Kidney (tissue), 22 donors: ENCODE measurements around the gene OR4K5. TPM values are rescaled to one million over a fixed set of nuclear protein-coding genes. Genes with fewer than 3 reads are reported as not detected.

ENCODE experiments used
- DNase-seq, 5 donors: peaks; one replicate each; pipeline ENCODE4 v3.0.0-alpha.2; 2013 to 2020
- FAIRE-seq: peaks from 2 replicates; lab custom pipeline; 2012; peaks lifted over from hg19 to GRCh38; lab: Jason Lieb, UNC
- H3K27ac ChIP-seq, 2 donors: one replicate each; pipeline ENCODE4 v1.7.0; 2013; ENCODE audit warnings: low read depth in 2 of 2, low read length in 2 of 2, inconsistent platforms in 1 of 2
- H3K27me3 ChIP-seq: one replicate; pipeline ENCODE4 v1.7.1; 2013; ENCODE audit warnings: low read length, inconsistent platforms; ENCODE audit not compliant: control insufficient read depth, insufficient read depth
- H3K36me3 ChIP-seq, 3 donors: one replicate each; pipeline versions ENCODE4 v1.7.0 to v1.7.1; 2013; ENCODE audit warnings: low read length in 3 of 3, control low read depth in 1 of 3, inconsistent platforms in 1 of 3; ENCODE audit not compliant: insufficient read depth in 3 of 3, control insufficient read depth in 2 of 3
- H3K4me1 ChIP-seq, 3 donors: one replicate each; pipeline versions ENCODE4 v1.7.0 to v1.7.1; 2013; ENCODE audit warnings: low read length in 3 of 3, inconsistent platforms in 1 of 3, low read depth in 1 of 3; ENCODE audit not compliant: control insufficient read depth in 2 of 3, insufficient read depth in 2 of 3
- H3K4me3 ChIP-seq, 3 donors: one replicate each; pipeline versions ENCODE4 v1.7.0 to v1.8.1; 2013; ENCODE audit warnings: low read length in 3 of 3, control low read depth in 1 of 3, inconsistent platforms in 1 of 3
- H3K9ac ChIP-seq, 3 donors: one replicate each; pipeline versions ENCODE4 v1.7.0 to v1.7.1; 2013; ENCODE audit warnings: low read length in 3 of 3, control low read depth in 1 of 3, inconsistent platforms in 1 of 3
- H3K9me3 ChIP-seq, 3 donors: one replicate each; pipeline versions ENCODE4 v1.7.0 to v1.7.1; 2013; ENCODE audit warnings: low read length in 3 of 3, control low read depth in 1 of 3, inconsistent platforms in 1 of 3; ENCODE audit not compliant: control insufficient read depth in 2 of 3, insufficient read depth in 1 of 3
- CTCF ChIP-seq: IDR thresholded peaks from 3 replicates; pipeline ENCODE4 v1.5.1; 2012; ENCODE audit warnings: mild to moderate bottlenecking, moderate library complexity, borderline replicate concordance; ENCODE audit not compliant: insufficient read depth; ENCODE audit errors: extremely low read depth
- intact Hi-C: fragments of 100-400 bp; cut with DNase I; formaldehyde crosslinking; loops from one replicate; pipeline ENCODE4 v1.11.1; 2022
- long read RNA-seq, 10 donors: library from polyadenylated mRNA in 1 of 10; unstranded in 1 of 10; transcript quantifications; one replicate each; pipeline ENCODE4 v2.0.0 and lab custom pipeline, GENCODE V29; 2021 to 2026
- polyA plus RNA-seq: library from polyadenylated mRNA; stranded (reverse); fragments of 350-450 nt; fragmentation: Illumina TruSeq; extraction: RNeasy Lipid Tissue Mini Kit (QIAGEN cat#74804); gene quantifications from one replicate; pipeline ENCODE4 v1.2.3, GENCODE V29; 2014; ENCODE audit warnings: low read depth, low replicate concordance; ENCODE audit not compliant: insufficient read depth
- total RNA-seq: library from RNA; stranded (reverse); fragmentation: NEBNext Ultra II Directional; extraction: Animal tissue kit (Norgen Biotek cat#: 25700); gene quantifications from one replicate; pipeline ENCODE4 v1.2.1, GENCODE V29; 2021
- donor health status: control.
- donor health status: control.
- donor health status: control.
- donor health status: control.
- donor health status: control.
- donor health status: DM: yes; HTN: yes; CAD: no.
- donor health status: Normal renal cell carcinoma (clear cell type).

Gene OR4K5
- total RNA-seq: not detected
- polyA plus RNA-seq: not detected
- long read RNA-seq, donor 1: 0 reads
- long read RNA-seq, donor 2: 0 reads
- long read RNA-seq, donor 3: 0 reads
- long read RNA-seq, donor 4: 0 reads
- long read RNA-seq, donor 5: 0 reads
- long read RNA-seq, donor 6: 0 reads
- long read RNA-seq, donor 7: 0 reads
- long read RNA-seq, donor 8: 0 reads
- long read RNA-seq, donor 9: 0 reads
- long read RNA-seq, donor 10: 0 reads

GRCh38 chr14:19920021-19920657 is at the start of gene OR4K5:
OR4K5 (plus strand) TSS chr14:19920607; CDS start chr14:19920607, 0 bp downstream.
- no peaks in the 10 kb centered on the region for H3K4me1 ChIP-seq
- no peak within 1 kb of the TSS for H3K9ac ChIP-seq
- H3K27ac ChIP-seq: no peak within 1 kb of the TSS
- TF ChIP-seq CTCF: no peak
- DNase-seq (no peak), FAIRE-seq (no peak)
- intact Hi-C loops: no loop called here
- no peaks in the 10 kb centered on the region for H3K9me3 ChIP-seq
- H3K4me3 ChIP-seq: no peak within 1 kb of the TSS
- no peaks in the 10 kb centered on the region for H3K27me3 ChIP-seq
- no peaks in the 10 kb centered on the region for H3K36me3 ChIP-seq

- intact Hi-C loops: no loop called here
- H3K27ac ChIP-seq: no peak overlapping the region
- no peak overlapping the region for H3K4me3 ChIP-seq
- no peaks in the 10 kb centered on the region for H3K27me3 ChIP-seq
- FAIRE-seq: no peak
- no peaks in the 10 kb centered on the region for H3K36me3 ChIP-seq
- no peak for TF ChIP-seq CTCF
- H3K4me1 ChIP-seq: no peaks in the 10 kb centered on the region
- peaks cover 0 to 5% (median 0%) of the 10 kb centered on the region in 3 donors for H3K9me3 ChIP-seq
- no peak for DNase-seq
- H3K9ac ChIP-seq: no peak overlapping the region
These were observed 47.2 kb upstream of the OR4K5 start for GRCh38 chr14:19873178-19873577.

GRCh38 chr14:19874842-19875241 is 45.6 kb upstream of the OR4K5 start, which contains the start of gene OR4K2:
OR4K2 (plus strand) TSS chr14:19875142; CDS start chr14:19876268, 1,126 bp downstream.
- no peak within 1 kb of the TSS for H3K27ac ChIP-seq
- H3K9me3 ChIP-seq: peaks cover 0 to 3% (median 0%) of the 10 kb centered on the region in 3 donors
- no peaks in the 10 kb centered on the region for H3K36me3 ChIP-seq
- H3K9ac ChIP-seq: no peak within 1 kb of the TSS
- DNase-seq (no peak), FAIRE-seq (no peak)
- H3K4me3 ChIP-seq: no peak within 1 kb of the TSS
- TF ChIP-seq CTCF: no peak
- H3K4me1 ChIP-seq: no peaks in the 10 kb centered on the region
- intact Hi-C loops: no loop called here
- no peaks in the 10 kb centered on the region for H3K27me3 ChIP-seq
